Activated CD4-positive, alpha-beta T cell treated with anti-CD3 and anti-CD28 coated beads for 36 hours (primary cell): ENCODE data around the gene FADS2. TPM values are rescaled to one million over a fixed set of nuclear protein-coding genes. Genes with fewer than 3 reads are reported as not detected.
A peak's percentile ranks its signal among the peaks of the same experiment; 100 is the strongest.

ENCODE experiments used
- ATAC-seq: fragments of 200-7000 bp; cut with Tn5 transposase; one replicate; pipeline ENCODE4 v1.10.0; 2021; ENCODE audit warnings: mild to moderate bottlenecking, moderate library complexity
- CTCF ChIA-PET: fragments of 350-600 bp; sonication (Branson Sonifier 250); formaldehyde crosslinking; loops from one replicate; lab custom pipeline; 2021; ENCODE audit warnings: antibody characterized with exemption; lab: Charles Lee
- POLR2A ChIA-PET: fragments of 350-600 bp; sonication (Branson Sonifier 250); formaldehyde crosslinking; loops from one replicate; lab custom pipeline; 2021; ENCODE audit warnings: antibody characterized with exemption, inconsistent platforms; lab: Charles Lee
- DNase-seq: peaks from one replicate; pipeline ENCODE4 v3.0.0-alpha.2; 2020
- H3K27ac Mint-ChIP-seq: one replicate; pipeline ENCODE4 v1.8.0; 2021; ENCODE audit warnings: mixed read lengths
- H3K27me3 Mint-ChIP-seq: one replicate; pipeline ENCODE4 v1.8.0; 2021; ENCODE audit warnings: mixed read lengths
- H3K36me3 Mint-ChIP-seq: one replicate; pipeline ENCODE4 v1.8.0; 2021; ENCODE audit warnings: low read depth, mixed read lengths
- H3K4me1 Mint-ChIP-seq: one replicate; pipeline ENCODE4 v1.8.0; 2021; ENCODE audit warnings: mixed read lengths
- H3K4me3 Mint-ChIP-seq: one replicate; pipeline ENCODE4 v1.8.0; 2021; ENCODE audit warnings: mild to moderate bottlenecking, moderate library complexity, mixed read lengths
- H3K9me3 Mint-ChIP-seq: one replicate; pipeline ENCODE4 v1.8.0; 2021; ENCODE audit warnings: low read depth, mixed read lengths
- intact Hi-C, 2 experiments: fragments of 100-400 bp; cut with DNase I in 1 of 2; cut with micrococcal nuclease in 1 of 2; formaldehyde crosslinking; loops; one replicate each; pipeline versions ENCODE4 v1.14.2 to v1.15.1; 2022 to 2024; cut with DNase I, micrococcal nuclease
- total RNA-seq, 2 experiments: library from RNA; stranded (reverse); gene quantifications; one replicate each; pipeline ENCODE4 v1.2.3, GENCODE V29; 2021

The FADS2 gene
- total RNA-seq, 2 experiments from 2014 or later = 51.0 to 58.4 TPM

DNA sequence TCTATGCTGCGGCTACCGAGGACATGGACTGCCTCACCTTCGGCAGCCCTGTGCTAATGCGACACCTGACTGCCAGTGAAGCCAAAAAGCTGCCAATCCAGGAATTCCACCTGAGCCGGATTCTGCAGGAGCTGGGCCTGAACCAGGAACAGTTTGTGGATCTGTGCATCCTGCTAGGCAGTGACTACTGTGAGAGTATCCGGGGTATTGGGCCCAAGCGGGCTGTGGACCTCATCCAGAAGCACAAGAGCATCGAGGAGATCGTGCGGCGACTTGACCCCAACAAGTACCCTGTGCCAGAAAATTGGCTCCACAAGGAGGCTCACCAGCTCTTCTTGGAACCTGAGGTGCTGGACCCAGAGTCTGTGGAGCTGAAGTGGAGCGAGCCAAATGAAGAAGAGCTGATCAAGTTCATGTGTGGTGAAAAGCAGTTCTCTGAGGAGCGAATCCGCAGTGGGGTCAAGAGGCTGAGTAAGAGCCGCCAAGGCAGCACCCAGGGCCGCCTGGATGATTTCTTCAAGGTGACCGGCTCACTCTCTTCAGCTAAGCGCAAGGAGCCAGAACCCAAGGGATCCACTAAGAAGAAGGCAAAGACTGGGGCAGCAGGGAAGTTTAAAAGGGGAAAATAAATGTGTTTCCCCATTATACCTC lies 32.1 kb upstream of the FADS2 start:
- H3K4me3 Mint-ChIP-seq = no peak overlapping the region
- no peaks in the 10 kb centered on the region for H3K9me3 Mint-ChIP-seq
- H3K27me3 Mint-ChIP-seq = no peaks in the 10 kb centered on the region
- POLR2A ChIA-PET = interaction anchor here (0.6 kb wide), 1 partner anchor 339 kb away, joined by 4 read pairs; no protein-coding TSS in a partner anchor
- no peak overlapping the region for H3K27ac Mint-ChIP-seq
- peaks cover 54% of the 10 kb centered on the region for H3K36me3 Mint-ChIP-seq
- peaks cover 36% of the 10 kb centered on the region for H3K4me1 Mint-ChIP-seq
- no peak for ATAC-seq
- intact Hi-C loops = loop anchor here (2.0 to 5.0 kb wide), 2 partner anchors 75 to 101 kb away; no protein-coding TSS in a partner anchor
- CTCF ChIA-PET = interaction anchor here (0.6 to 9.4 kb wide), 17 partner anchors 9 to 747 kb away, joined by 3 to 115 read pairs (median 7); partner anchors contain the start of genes FADS1 and FADS2
- DNase-seq = no peak

DNA sequence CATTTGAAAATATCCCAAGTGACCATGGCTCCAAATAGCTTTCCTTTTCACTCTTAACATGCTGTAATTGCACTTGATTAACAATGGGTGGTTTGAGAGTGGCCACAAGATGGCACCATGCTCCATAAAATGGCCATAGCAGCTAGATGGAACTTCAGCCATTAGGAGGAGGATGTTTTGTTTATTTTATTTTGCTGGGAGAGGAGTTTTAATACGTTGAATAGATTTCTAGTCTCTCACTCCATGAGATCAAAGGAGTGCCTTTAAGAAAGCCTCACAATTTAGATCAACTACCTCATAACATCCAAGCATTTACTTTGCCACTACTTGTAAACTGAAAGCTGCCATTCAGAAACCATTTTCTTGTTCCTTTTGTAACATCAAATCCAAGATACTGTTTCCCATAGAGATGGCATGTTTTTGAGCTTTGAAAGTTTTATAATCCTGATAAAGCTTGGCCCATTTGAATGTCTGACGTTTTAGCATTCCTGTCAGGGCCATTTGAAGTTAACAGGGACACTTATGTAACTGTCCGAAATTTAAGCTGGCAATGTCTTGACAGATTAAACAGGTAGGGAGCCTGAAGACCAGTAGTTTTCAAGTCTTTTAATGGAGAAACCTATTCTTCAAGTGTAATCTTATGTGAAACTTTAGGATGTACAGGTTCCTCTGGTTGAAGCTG lies 30.7 kb upstream of the FADS2 start:
- H3K9me3 Mint-ChIP-seq = no peaks in the 10 kb centered on the region
- H3K36me3 Mint-ChIP-seq = peaks cover 48% of the 10 kb centered on the region
- intact Hi-C loops = loop anchor here (1.0 to 5.0 kb wide), 7 partner anchors 19 to 311 kb away; no protein-coding TSS in a partner anchor
- no peak for ATAC-seq
- peaks cover 29% of the 10 kb centered on the region for H3K4me1 Mint-ChIP-seq
- DNase-seq = peak; percentile 82
- CTCF ChIA-PET = interaction anchor here (0.7 to 9.4 kb wide), 33 partner anchors 9 to 745 kb away, joined by 3 to 115 read pairs (median 4); partner anchors contain the start of genes FADS1 and FADS2
- no peak overlapping the region for H3K4me3 Mint-ChIP-seq
- no peak overlapping the region for H3K27ac Mint-ChIP-seq
- H3K27me3 Mint-ChIP-seq = no peaks in the 10 kb centered on the region
- POLR2A ChIA-PET = interaction anchor here (1.0 to 2.2 kb wide), 2 partner anchors 11 to 18 kb away, joined by 3 to 8 read pairs; no protein-coding TSS in a partner anchor

DNA sequence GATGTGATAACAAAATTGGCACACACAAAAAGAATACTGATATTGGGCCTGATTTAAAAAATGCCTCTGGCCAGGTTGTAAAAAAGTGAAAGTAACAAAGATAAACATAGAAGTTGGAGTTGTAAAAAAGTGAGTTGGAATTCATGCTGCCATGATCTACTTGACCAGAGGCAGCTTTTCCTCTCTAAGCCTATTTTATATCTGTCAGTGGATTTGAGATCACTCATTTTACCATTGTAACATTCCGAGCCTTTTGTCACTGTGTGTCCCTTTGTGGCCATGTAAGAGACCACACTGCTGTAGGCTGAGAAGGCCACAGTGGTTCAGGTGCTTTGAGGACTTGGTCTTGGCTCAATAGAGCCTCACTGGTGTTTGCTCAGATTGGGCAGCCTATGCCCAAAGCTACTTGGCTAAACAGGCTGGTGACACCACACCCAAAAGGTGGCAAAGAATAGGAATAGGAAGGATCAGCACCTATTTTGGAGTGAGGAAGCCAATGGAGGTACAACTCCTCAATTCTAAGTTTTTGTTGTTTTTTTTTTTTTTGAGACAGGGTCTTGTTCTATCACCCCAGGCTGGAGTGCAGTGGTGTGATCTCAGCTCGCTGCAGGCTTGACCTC lies 28.3 kb upstream of the FADS2 start:
- H3K4me3 Mint-ChIP-seq = no peak overlapping the region
- no peak for ATAC-seq
- DNase-seq = no peak
- peaks cover 21% of the 10 kb centered on the region for H3K4me1 Mint-ChIP-seq
- H3K27me3 Mint-ChIP-seq = no peaks in the 10 kb centered on the region
- ChIA-PET CTCF (interaction anchor here (9.4 kb wide), 1 partner anchor 14 kb away, joined by 115 read pairs; the partner anchor contains the start of gene FADS1), POLR2A (no interaction called here)
- intact Hi-C loops = loop anchor here in 1 of 2 experiments (5.0 kb wide), 1 partner anchor 98 kb away; no protein-coding TSS in a partner anchor
- no peak overlapping the region for H3K27ac Mint-ChIP-seq
- H3K9me3 Mint-ChIP-seq = no peaks in the 10 kb centered on the region
- peaks cover 52% of the 10 kb centered on the region for H3K36me3 Mint-ChIP-seq

DNA sequence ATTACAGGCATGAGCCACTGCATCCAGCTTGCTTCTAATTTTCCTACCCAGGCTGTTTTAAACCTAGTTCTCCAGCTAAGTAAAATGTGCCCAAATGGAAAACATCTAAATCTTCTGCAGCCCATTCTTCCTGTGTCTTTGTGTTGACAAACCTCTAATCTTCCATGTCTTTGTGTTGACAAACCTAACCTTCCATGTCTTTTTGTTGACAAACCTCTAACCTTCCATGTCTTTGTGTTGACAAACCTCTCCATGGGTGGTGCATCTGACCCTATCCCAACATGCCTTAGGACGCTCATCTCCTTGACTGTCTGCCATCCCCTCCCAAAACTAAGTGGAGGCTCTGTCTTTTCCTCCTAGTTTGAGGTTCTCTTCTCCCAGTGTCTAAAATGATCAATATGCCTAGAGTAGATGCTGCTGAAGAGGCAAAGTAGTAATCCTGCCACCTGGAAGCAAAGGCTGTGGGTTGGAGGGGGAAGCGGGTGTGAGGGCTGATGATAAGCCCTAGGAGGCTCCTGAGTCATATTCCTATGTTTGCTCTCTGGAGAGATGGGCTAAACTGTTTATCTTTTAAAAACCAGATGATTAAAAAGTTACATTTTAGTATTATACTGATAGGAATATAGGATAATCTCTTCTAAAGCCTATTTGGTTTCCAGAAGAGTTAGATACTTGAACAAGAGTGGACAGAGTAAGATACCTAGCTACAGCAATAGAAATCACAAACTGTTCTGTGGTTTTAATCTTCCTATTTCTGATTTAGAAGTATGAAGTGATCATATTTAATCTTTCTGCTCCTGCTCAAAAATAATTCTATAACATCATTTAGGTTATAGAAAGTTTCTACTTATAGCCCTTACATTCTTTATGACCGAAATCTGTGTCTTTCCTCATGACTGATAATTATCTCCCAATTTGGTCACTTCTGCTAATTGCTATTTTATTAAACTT lies 27.5 kb upstream of the FADS2 start:
- H3K27ac Mint-ChIP-seq = no peak overlapping the region
- no peak for DNase-seq
- CTCF ChIA-PET = interaction anchor here (1.6 to 9.4 kb wide), 2 partner anchors 14 to 70 kb away, joined by 6 to 115 read pairs; partner anchors contain the start of gene FADS1
- peaks cover 14% of the 10 kb centered on the region for H3K4me1 Mint-ChIP-seq
- intact Hi-C loops = no loop called here
- no peak for ATAC-seq
- H3K36me3 Mint-ChIP-seq = peaks cover 44% of the 10 kb centered on the region
- POLR2A ChIA-PET = interaction anchor here (1.4 kb wide), 1 partner anchor 15 kb away, joined by 3 read pairs; no protein-coding TSS in a partner anchor
- no peaks in the 10 kb centered on the region for H3K9me3 Mint-ChIP-seq
- no peak overlapping the region for H3K4me3 Mint-ChIP-seq
- H3K27me3 Mint-ChIP-seq = no peaks in the 10 kb centered on the region

DNA sequence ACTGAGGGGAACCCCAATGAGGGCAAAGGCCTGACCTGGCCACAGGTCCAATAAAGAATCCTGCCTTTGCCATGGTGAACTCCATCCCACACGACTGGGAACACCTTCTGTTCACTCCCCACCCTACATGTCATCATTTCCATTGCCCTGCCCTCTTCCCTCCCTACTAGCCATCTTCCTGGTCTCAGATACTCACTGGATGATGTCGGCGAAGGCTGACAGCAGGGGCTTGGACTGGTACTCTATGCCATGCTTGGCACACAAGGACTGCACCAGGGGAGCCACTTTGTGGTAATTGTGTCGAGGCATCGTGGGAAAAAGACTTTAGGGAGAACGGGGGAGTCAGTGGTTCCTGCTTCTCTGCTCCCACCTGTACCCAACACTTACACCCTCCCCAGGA lies 25.5 kb upstream of the FADS2 start:
- ChIA-PET CTCF (interaction anchor here (0.6 to 1.1 kb wide), 2 partner anchors 10 to 12 kb away, joined by 3 to 5 read pairs; partner anchors contain the start of genes FEN1 and TMEM258), POLR2A (interaction anchor here (0.7 kb wide), 1 partner anchor 42 kb away, joined by 3 read pairs; no protein-coding TSS in a partner anchor)
- H3K36me3 Mint-ChIP-seq = peaks cover 34% of the 10 kb centered on the region
- H3K9me3 Mint-ChIP-seq = no peaks in the 10 kb centered on the region
- H3K4me3 Mint-ChIP-seq = no peak overlapping the region
- intact Hi-C loops = no loop called here
- DNase-seq = no peak
- no peak overlapping the region for H3K27ac Mint-ChIP-seq
- no peak for ATAC-seq
- no peaks in the 10 kb centered on the region for H3K4me1 Mint-ChIP-seq
- H3K27me3 Mint-ChIP-seq = no peaks in the 10 kb centered on the region

DNA sequence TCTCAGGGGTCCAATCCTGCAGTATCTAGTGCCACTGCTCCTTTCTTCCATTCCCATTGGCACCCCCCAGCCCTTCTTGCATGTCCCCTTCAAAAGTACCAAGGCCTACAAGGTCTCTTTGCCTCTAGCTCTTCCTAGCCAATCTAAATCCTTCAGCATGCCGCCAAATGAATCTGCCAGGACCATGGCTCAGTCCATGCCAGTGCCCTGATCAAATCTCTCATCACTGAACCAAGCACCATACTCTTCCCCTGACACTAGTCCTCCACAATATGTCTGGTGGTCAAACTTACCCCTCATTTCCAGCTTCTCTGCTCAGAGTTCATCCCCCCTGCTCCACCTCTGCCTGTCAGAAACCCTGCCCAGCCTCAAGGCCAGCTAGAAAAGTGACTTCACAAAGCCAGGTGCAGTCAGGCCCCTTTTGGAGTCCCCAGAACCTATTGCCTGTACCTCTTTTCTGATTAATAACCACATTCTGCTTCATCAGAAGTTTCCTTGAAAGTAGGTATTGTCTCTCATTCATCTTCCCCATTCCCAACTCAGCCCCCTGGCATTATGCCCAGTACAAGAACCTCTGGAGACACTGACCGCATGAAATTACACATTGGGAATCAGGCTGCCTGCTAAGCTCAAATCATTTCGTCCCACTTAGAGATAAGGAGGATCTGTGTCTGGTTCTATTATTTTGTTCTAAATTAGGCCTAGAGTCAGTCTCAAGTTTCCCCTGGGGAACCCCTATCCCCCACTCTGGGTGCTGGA lies 24.0 kb upstream of the FADS2 start:
- no peaks in the 10 kb centered on the region for H3K4me1 Mint-ChIP-seq
- intact Hi-C loops = no loop called here
- no peak overlapping the region for H3K4me3 Mint-ChIP-seq
- no peak for ATAC-seq
- H3K9me3 Mint-ChIP-seq = no peaks in the 10 kb centered on the region
- H3K36me3 Mint-ChIP-seq = peaks cover 33% of the 10 kb centered on the region
- no peaks in the 10 kb centered on the region for H3K27me3 Mint-ChIP-seq
- no peak for DNase-seq
- POLR2A ChIA-PET = no interaction called here
- CTCF ChIA-PET = interaction anchor here (0.6 to 1.2 kb wide), 3 partner anchors 10 to 15 kb away, joined by 3 to 4 read pairs (median 3); no protein-coding TSS in a partner anchor
- no peak overlapping the region for H3K27ac Mint-ChIP-seq

DNA sequence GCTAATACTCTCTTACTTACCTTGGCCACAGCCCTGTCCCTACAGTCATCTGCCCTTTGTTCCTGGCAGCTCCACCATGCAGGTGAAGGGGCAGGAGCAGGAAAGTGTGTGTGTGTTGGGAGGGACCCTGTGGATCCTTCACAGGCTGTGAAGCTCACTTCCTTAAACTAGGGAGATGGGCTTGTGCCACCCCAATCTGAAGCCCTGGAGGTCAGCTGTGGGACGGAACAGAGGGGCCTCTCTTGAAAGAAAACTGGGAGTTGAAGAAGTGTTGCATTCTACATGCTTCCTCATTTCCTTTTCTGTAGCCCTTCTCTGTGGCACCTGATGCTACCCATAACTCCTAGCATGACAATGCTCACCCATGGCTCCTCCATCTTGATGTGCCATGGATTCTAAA lies 23.0 kb upstream of the FADS2 start:
- DNase-seq (no peak), ATAC-seq (no peak)
- ChIA-PET POLR2A (no interaction called here), CTCF (interaction anchor here (3.2 kb wide), 1 partner anchor 8 kb away, joined by 19 read pairs; no protein-coding TSS in a partner anchor)
- no peaks in the 10 kb centered on the region for H3K27me3 Mint-ChIP-seq
- no peaks in the 10 kb centered on the region for H3K4me1 Mint-ChIP-seq
- H3K4me3 Mint-ChIP-seq = no peak overlapping the region
- no peaks in the 10 kb centered on the region for H3K9me3 Mint-ChIP-seq
- peaks cover 29% of the 10 kb centered on the region for H3K36me3 Mint-ChIP-seq
- intact Hi-C loops = no loop called here
- H3K27ac Mint-ChIP-seq = no peak overlapping the region

DNA sequence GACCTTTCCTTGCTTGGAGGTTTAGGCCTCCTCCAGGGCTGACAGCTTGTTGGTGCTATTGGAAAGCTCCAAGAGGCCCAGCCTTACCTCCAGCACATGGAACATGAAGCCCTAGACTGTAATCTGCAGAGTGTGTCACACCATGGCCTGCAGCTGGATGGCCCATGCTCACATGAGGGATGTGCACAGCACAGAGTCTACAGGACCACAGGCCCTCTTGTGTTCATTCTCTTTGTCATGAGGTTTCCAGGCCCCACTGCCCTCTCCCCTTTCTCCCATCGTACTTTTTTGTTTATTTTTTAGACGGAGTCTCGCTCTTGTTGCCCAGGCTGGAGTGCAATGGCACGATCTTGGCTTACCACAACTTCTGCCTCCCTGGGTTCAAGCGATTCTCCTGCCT lies 21.3 kb upstream of the FADS2 start:
- Mint-ChIP-seq H3K27me3 (no peaks in the 10 kb centered on the region), H3K36me3 (peaks cover 30% of the 10 kb centered on the region), H3K4me1 (no peaks in the 10 kb centered on the region), H3K27ac (no peak overlapping the region), H3K4me3 (no peak overlapping the region), H3K9me3 (no peaks in the 10 kb centered on the region)
- intact Hi-C loops = no loop called here
- DNase-seq (no peak), ATAC-seq (no peak)
- ChIA-PET CTCF (interaction anchor here (0.6 to 3.2 kb wide), 3 partner anchors 9 to 170 kb away, joined by 3 to 19 read pairs (median 4); no protein-coding TSS in a partner anchor), POLR2A (interaction anchor here (1.3 kb wide), 1 partner anchor 23 kb away, joined by 4 read pairs; no protein-coding TSS in a partner anchor)

DNA sequence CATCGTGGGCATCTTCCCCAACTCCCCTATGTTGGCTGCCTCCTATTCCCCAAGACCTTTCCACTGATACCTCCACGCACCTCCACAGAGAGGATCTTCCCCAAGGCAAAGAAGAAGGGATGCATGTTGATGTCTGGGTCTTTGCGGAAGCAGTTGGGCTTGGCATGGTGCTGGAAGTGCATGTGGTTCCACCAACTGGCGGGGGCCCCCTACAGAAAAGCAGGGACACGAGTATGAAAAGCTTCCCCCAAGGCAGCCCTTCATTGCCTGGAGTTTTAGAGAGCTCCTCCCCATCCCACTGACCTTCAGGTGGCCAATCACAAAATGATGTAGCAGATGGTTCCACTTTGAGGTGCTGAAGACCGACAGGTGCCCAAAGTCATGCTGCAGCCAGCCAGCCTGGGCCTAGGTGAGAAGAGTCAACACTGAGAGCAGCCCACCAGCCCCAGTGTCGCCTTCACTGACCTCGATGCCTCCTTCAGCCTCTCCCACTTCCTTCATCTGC lies 17.4 kb upstream of the FADS2 start:
- Mint-ChIP-seq H3K36me3 (peaks cover 42% of the 10 kb centered on the region), H3K9me3 (no peaks in the 10 kb centered on the region)

More for the DNA sequence above, 17.4 kb upstream of the FADS2 start:
- ATAC-seq (no peak), DNase-seq (no peak)
- ChIA-PET POLR2A (no interaction called here), CTCF (interaction anchor here (10.1 kb wide), 1 partner anchor 15 kb away, joined by 115 read pairs; the partner anchor contains the start of genes FEN1 and TMEM258)
- peaks cover 11% of the 10 kb centered on the region for H3K27me3 Mint-ChIP-seq
- intact Hi-C loops = no loop called here
- H3K4me3 Mint-ChIP-seq = no peak overlapping the region
- H3K4me1 Mint-ChIP-seq = peaks cover 7% of the 10 kb centered on the region
- no peak overlapping the region for H3K27ac Mint-ChIP-seq
